Measurements from ENCODE around the gene C1orf232.

Gene C1orf232

DNA sequence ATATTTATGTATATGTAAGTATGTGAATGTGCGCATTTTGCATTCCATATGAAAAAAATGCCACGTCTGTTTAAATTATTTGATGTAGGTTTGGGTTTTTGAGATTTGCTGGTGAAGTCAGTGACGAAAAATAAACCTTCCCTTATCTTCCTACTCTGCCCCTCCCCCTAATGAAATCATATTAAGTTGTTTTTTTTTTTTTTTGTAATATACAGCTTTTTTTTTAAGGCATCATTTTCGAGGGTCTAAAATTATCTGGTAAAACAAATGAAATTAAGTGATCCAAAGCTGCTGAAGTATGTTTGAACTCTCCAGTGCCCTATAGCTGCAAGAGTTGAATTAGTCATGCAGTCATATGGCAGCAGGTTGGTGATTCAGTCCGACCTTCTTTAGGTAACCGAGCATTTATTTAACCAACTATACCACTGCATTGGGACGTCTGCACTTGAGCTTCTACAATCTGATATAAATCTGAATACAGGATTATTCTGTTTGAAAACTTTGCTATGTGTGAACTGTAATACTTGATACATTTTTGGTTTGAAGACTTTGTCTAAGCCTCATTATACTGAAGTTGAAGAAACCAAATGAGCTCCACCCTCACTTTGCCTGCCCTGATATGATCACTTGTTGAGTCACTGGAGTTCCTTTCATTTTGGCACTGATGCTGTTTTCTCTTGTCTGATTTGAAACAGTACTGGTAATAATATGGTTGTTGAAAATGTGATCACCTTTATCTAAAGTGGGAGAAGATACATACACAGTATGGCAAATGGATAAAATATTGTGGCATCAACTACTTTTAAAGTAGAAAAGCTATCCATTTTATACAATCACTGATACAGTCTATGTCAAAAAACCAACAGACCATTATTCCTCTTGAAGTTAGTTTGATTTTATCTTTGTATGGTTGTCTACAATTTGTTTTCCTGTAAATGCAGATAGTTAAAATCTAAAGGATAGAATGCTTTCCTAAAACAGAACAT is 45.5 kb downstream of the C1orf232 start:
- no peak overlapping the region for H3K18ac ChIP-seq (ENCODE audit: low read length)
- H4K8ac ChIP-seq (ENCODE audit: low read depth, low read length) = no peak overlapping the region
- H2BK5ac ChIP-seq (ENCODE audit: low read length) = no peak overlapping the region
- no peak overlapping the region for H3K23ac ChIP-seq (ENCODE audit: low read depth, low read length, poor library complexity)
- H3K14ac ChIP-seq (ENCODE audit: low read length) = no peak overlapping the region
- no peaks in the 10 kb centered on the region for H3K27me3 ChIP-seq (ENCODE audit: control insufficient read depth in 3 of 3, insufficient read depth in 3 of 3, low read depth in 1 of 3, low read length in 3 of 3)
- no peak for DNase-seq (ENCODE audit: low spot score)
- H3K36me3 ChIP-seq (replicated peaks in 1 of 2; ENCODE audit: control insufficient read depth in 2 of 2, insufficient read depth in 2 of 2, low read length in 2 of 2) = peaks cover 4 to 55% of the 10 kb centered on the region in 2 donors
- no peak overlapping the region for H3K4me3 ChIP-seq (ENCODE audit: low read length in 2 of 2)
- no peak overlapping the region for H3K4me2 ChIP-seq (ENCODE audit: insufficient read depth, low read length, poor library complexity, severe bottlenecking)
- no peaks in the 10 kb centered on the region for H3K79me1 ChIP-seq (ENCODE audit: low read depth, low read length)
- no peak overlapping the region for H2BK15ac ChIP-seq (ENCODE audit: low read length)
- H2BK12ac ChIP-seq (ENCODE audit: low read length) = no peak overlapping the region
- no peak overlapping the region for H2AFZ ChIP-seq (ENCODE audit: low read length)
- H3K27ac ChIP-seq (replicated peaks; ENCODE audit: low read length) = no peak overlapping the region
- no peak overlapping the region for H4K91ac ChIP-seq (ENCODE audit: low read depth, low read length, poor library complexity)
- no peaks in the 10 kb centered on the region for H3K9me3 ChIP-seq (replicated peaks in 1 of 2; ENCODE audit: control insufficient read depth in 2 of 2, insufficient read depth in 1 of 2, low read depth in 1 of 2, low read length in 2 of 2)
- H2BK120ac ChIP-seq (ENCODE audit: low read depth, low read length) = no peak overlapping the region
- H3K4ac ChIP-seq (ENCODE audit: low read length) = no peak overlapping the region
- no CpG with 5 or more reads among the region's 7 CpGs for WGBS, 2 donors (ENCODE audit: extremely low coverage in 2 of 2, insufficient read length in 2 of 2, insufficient replicate concordance in 1 of 2)
- H3K9ac ChIP-seq (ENCODE audit: low read depth, low read length, poor library complexity) = no peak overlapping the region
- no peaks in the 10 kb centered on the region for H3K4me1 ChIP-seq (ENCODE audit: control insufficient read depth in 2 of 2, insufficient read depth in 1 of 2, low read depth in 1 of 2, low read length in 2 of 2)
- H2AK5ac ChIP-seq (ENCODE audit: low read depth, low read length) = no peak overlapping the region

DNA sequence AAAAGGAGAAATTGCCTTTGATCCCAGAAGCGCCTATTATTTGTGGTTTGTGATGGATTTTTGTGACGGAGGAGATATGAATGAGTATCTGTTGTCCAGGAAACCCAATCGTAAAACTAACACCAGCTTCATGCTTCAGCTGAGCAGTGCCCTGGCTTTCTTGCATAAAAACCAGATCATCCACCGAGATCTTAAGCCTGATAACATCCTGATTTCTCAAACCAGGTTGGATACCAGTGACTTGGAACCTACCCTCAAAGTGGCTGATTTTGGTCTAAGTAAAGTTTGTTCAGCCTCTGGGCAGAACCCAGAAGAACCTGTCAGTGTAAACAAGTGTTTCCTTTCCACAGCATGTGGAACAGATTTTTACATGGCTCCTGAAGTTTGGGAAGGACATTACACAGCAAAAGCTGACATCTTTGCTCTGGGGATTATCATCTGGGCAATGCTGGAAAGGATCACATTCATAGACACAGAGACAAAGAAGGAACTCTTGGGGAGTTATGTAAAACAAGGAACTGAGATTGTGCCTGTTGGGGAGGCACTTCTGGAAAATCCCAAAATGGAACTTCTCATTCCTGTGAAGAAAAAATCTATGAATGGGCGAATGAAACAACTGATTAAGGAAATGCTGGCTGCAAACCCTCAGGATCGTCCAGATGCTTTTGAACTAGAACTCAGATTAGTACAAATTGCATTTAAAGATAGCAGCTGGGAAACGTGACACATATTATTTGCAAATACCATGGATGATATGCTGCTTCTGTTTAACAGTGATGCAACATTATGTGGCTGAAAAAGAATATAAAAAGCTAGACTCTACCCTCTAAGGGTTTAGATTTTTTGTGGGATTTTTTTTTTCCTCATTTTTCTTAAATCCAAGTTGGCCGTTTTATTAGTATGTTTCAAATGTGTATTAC is 46.6 kb downstream of the C1orf232 start:
- H3K4me2 ChIP-seq (ENCODE audit: insufficient read depth, low read length, poor library complexity, severe bottlenecking) = no peak overlapping the region
- H3K79me1 ChIP-seq (ENCODE audit: low read depth, low read length) = no peaks in the 10 kb centered on the region
- no peak overlapping the region for H2BK5ac ChIP-seq (ENCODE audit: low read length)
- no peaks in the 10 kb centered on the region for H3K9me3 ChIP-seq (replicated peaks in 1 of 2; ENCODE audit: control insufficient read depth in 2 of 2, insufficient read depth in 1 of 2, low read depth in 1 of 2, low read length in 2 of 2)
- H3K23ac ChIP-seq (ENCODE audit: low read depth, low read length, poor library complexity) = no peak overlapping the region
- no peak overlapping the region for H3K27ac ChIP-seq (replicated peaks; ENCODE audit: low read length)
- no peak overlapping the region for H3K4ac ChIP-seq (ENCODE audit: low read length)
- H4K8ac ChIP-seq (ENCODE audit: low read depth, low read length) = no peak overlapping the region
- no peak overlapping the region for H3K9ac ChIP-seq (ENCODE audit: low read depth, low read length, poor library complexity)
- H3K4me1 ChIP-seq (ENCODE audit: control insufficient read depth in 2 of 2, insufficient read depth in 1 of 2, low read depth in 1 of 2, low read length in 2 of 2) = no peaks in the 10 kb centered on the region
- DNase-seq (ENCODE audit: low spot score) = no peak
- no peak overlapping the region for H2AK5ac ChIP-seq (ENCODE audit: low read depth, low read length)
- no peak overlapping the region for H3K18ac ChIP-seq (ENCODE audit: low read length)
- H2BK12ac ChIP-seq (ENCODE audit: low read length) = no peak overlapping the region
- H3K4me3 ChIP-seq (ENCODE audit: low read length in 2 of 2) = no peak overlapping the region
- H2BK15ac ChIP-seq (ENCODE audit: low read length) = no peak overlapping the region
- no peaks in the 10 kb centered on the region for H3K27me3 ChIP-seq (ENCODE audit: control insufficient read depth in 3 of 3, insufficient read depth in 3 of 3, low read depth in 1 of 3, low read length in 3 of 3)
- no peak overlapping the region for H4K91ac ChIP-seq (ENCODE audit: low read depth, low read length, poor library complexity)
- H2AFZ ChIP-seq (ENCODE audit: low read length) = no peak overlapping the region
- no peak overlapping the region for H3K14ac ChIP-seq (ENCODE audit: low read length)
- H3K36me3 ChIP-seq (replicated peaks in 1 of 2; ENCODE audit: control insufficient read depth in 2 of 2, insufficient read depth in 2 of 2, low read length in 2 of 2) = peaks cover 6 to 67% of the 10 kb centered on the region in 2 donors
- no CpG with 5 or more reads among the region's 8 CpGs for WGBS, 2 donors (ENCODE audit: extremely low coverage in 2 of 2, insufficient read length in 2 of 2, insufficient replicate concordance in 1 of 2)
- H2BK120ac ChIP-seq (ENCODE audit: low read depth, low read length) = no peak overlapping the region

DNA sequence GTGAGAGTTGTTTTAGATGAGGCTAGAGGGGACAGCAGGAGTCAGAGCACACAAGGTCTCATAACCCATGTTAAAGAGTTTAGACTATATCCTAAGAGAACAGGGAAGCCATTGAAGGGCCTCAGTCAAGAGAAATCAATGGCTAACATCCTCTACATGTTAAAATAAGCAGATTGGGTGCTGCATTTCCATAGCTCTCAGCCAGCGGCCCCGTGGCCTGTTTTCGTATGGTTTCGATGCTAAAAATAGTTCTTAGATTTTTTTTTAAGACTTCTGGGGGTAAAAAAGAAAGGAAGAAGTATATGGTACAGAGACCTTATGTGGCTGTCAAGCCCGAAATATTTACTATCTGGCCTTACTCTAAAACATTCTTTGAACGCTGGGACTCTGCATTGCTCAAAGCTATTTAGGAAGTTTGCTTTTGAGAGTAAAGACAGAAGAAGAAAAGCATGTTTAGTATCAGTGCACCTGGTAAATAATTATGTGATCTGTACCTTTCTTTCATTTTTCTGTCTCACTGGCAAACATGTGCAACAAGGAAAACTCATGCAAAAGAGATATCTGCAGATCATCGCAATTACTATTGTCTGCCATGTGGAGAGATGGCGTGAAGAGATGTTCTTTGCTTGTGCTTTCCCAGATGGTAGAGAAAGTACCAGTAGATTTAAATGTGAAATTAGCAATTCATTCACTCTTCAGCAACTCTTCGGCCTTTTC is 48.7 kb downstream of the C1orf232 start:
- no peak overlapping the region for H3K14ac ChIP-seq (ENCODE audit: low read length)
- H3K4me3 ChIP-seq (ENCODE audit: low read length in 2 of 2) = no peak overlapping the region
- no peak overlapping the region for H3K23ac ChIP-seq (ENCODE audit: low read depth, low read length, poor library complexity)
- DNase-seq (ENCODE audit: low spot score) = no peak
- H2AK5ac ChIP-seq (ENCODE audit: low read depth, low read length) = no peak overlapping the region
- no peak overlapping the region for H4K91ac ChIP-seq (ENCODE audit: low read depth, low read length, poor library complexity)
- no peak overlapping the region for H2BK15ac ChIP-seq (ENCODE audit: low read length)
- no peak overlapping the region for H4K8ac ChIP-seq (ENCODE audit: low read depth, low read length)
- no peaks in the 10 kb centered on the region for H3K79me1 ChIP-seq (ENCODE audit: low read depth, low read length)
- H3K9ac ChIP-seq (ENCODE audit: low read depth, low read length, poor library complexity) = no peak overlapping the region
- H2BK5ac ChIP-seq (ENCODE audit: low read length) = no peak overlapping the region
- no peak overlapping the region for H2BK12ac ChIP-seq (ENCODE audit: low read length)
- WGBS, 2 donors (ENCODE audit: extremely low coverage in 2 of 2, insufficient read length in 2 of 2, insufficient replicate concordance in 1 of 2) = no CpG with 5 or more reads among the region's 9 CpGs
- H3K36me3 ChIP-seq (replicated peaks in 1 of 2; ENCODE audit: control insufficient read depth in 2 of 2, insufficient read depth in 2 of 2, low read length in 2 of 2) = peaks cover 6 to 84% of the 10 kb centered on the region in 2 donors
- H3K4ac ChIP-seq (ENCODE audit: low read length) = no peak overlapping the region
- no peaks in the 10 kb centered on the region for H3K4me1 ChIP-seq (ENCODE audit: control insufficient read depth in 2 of 2, insufficient read depth in 1 of 2, low read depth in 1 of 2, low read length in 2 of 2)
- no peaks in the 10 kb centered on the region for H3K27me3 ChIP-seq (ENCODE audit: control insufficient read depth in 3 of 3, insufficient read depth in 3 of 3, low read depth in 1 of 3, low read length in 3 of 3)
- H3K18ac ChIP-seq (ENCODE audit: low read length) = no peak overlapping the region
- no peak overlapping the region for H3K4me2 ChIP-seq (ENCODE audit: insufficient read depth, low read length, poor library complexity, severe bottlenecking)
- no peak overlapping the region for H2BK120ac ChIP-seq (ENCODE audit: low read depth, low read length)
- no peak overlapping the region for H3K27ac ChIP-seq (replicated peaks; ENCODE audit: low read length)
- H2AFZ ChIP-seq (ENCODE audit: low read length) = no peak overlapping the region
- no peaks in the 10 kb centered on the region for H3K9me3 ChIP-seq (replicated peaks in 1 of 2; ENCODE audit: control insufficient read depth in 2 of 2, insufficient read depth in 1 of 2, low read depth in 1 of 2, low read length in 2 of 2)

Data from neuronal stem cell (in vitro differentiated cells).